Middle frontal gyrus (tissue), 1 donor: ENCODE results near the gene ZDHHC20.

Source experiments
- DNase-seq: peaks from one replicate; pipeline ENCODE4 v3.0.0-alpha.2; 2015; ENCODE audit warnings: low spot score; ENCODE audit errors: extremely low spot score

The ZDHHC20 gene

GRCh38 chr13:21328201-21328600 lies 130.9 kb downstream of the ZDHHC20 start:
- no peak for DNase-seq

- peak; percentile 22 for DNase-seq
Measured at GRCh38 chr13:21326155-21327031, 132.7 kb downstream of the ZDHHC20 start.

- no peak for DNase-seq
Measured at GRCh38 chr13:21324803-21325202, 134.3 kb downstream of the ZDHHC20 start.

- no peak for DNase-seq
Measured at GRCh38 chr13:21322988-21323387, 136.1 kb downstream of the ZDHHC20 start.
